ENCODE measurements around the gene EVA1C. TPM values are rescaled to one million over a fixed set of nuclear protein-coding genes. Genes with fewer than 3 reads are reported as not detected.
"Not testable (repeated sequence)": the region's sequence is repeated elsewhere in the genome, so short reads cannot be mapped to it uniquely, and the experiment has no call there.

EVA1C gene
- total RNA-seq, 1 donor from 2014 or later: 0.92 TPM

- TF ChIP-seq CTCF (conservative IDR thresholded peaks at IDR 0.05; ENCODE audit: low read depth, low read length): no peak
- H3K4me3 ChIP-seq (ENCODE audit: low read depth, low read length): no peak overlapping the region
- DNase-seq (ENCODE audit: low read depth): no peak
Observed at GRCh38 chr21:32455548-32455947, 43.0 kb downstream of the EVA1C start.

- no peak overlapping the region for H3K4me3 ChIP-seq (ENCODE audit: low read depth, low read length)
- TF ChIP-seq CTCF (conservative IDR thresholded peaks at IDR 0.05; ENCODE audit: low read depth, low read length): no peak
- no peak for DNase-seq (ENCODE audit: low read depth)
Observed at GRCh38 chr21:32456497-32456918, 44.0 kb downstream of the EVA1C start.

GRCh38 chr21:32457360-32457840, 44.9 kb downstream of the EVA1C start:
- no peak overlapping the region for H3K4me3 ChIP-seq (ENCODE audit: low read depth, low read length)
- no peak for DNase-seq (ENCODE audit: low read depth)
- TF ChIP-seq CTCF (conservative IDR thresholded peaks at IDR 0.05; ENCODE audit: low read depth, low read length): peak; percentile 40

- H3K4me3 ChIP-seq (ENCODE audit: low read depth, low read length): no peak overlapping the region
- TF ChIP-seq CTCF (conservative IDR thresholded peaks at IDR 0.05; ENCODE audit: low read depth, low read length): no peak
- DNase-seq (ENCODE audit: low read depth): no peak
Observed at GRCh38 chr21:32457962-32458361, 45.5 kb downstream of the EVA1C start.

- no peak overlapping the region for H3K4me3 ChIP-seq (ENCODE audit: low read depth, low read length)
- no peak for DNase-seq (ENCODE audit: low read depth)
- no peak for TF ChIP-seq CTCF (conservative IDR thresholded peaks at IDR 0.05; ENCODE audit: low read depth, low read length)
Observed at GRCh38 chr21:32459972-32460371, 47.5 kb downstream of the EVA1C start.

- H3K4me3 ChIP-seq (ENCODE audit: low read depth, low read length): no peak overlapping the region
- DNase-seq (ENCODE audit: low read depth): no peak
- TF ChIP-seq CTCF (conservative IDR thresholded peaks at IDR 0.05; ENCODE audit: low read depth, low read length): no peak
Observed at GRCh38 chr21:32461503-32461902, 49.0 kb downstream of the EVA1C start.

GRCh38 chr21:32462564-32462963, 50.1 kb downstream of the EVA1C start:
- not testable (repeated sequence) for DNase-seq (ENCODE audit: low read depth); H3K4me3 ChIP-seq (ENCODE audit: low read depth, low read length)

All from epithelial cell of proximal tubule (primary cell).